Lower leg skin (tissue), 3 donors: ENCODE results near the gene TMEM269.

Experiments
- CTCF ChIP-seq, 3 donors: fragments of 450-650 bp; IDR thresholded peaks; one replicate each; pipeline ENCODE4 v1.5.1; 2016; ENCODE audit warnings: antibody characterized with exemption in 3 of 3, mild to moderate bottlenecking in 3 of 3, moderate library complexity in 2 of 3
- POLR2A ChIP-seq, 2 donors: fragments of 450-650 bp; IDR thresholded peaks; one replicate each; pipeline ENCODE4 v1.6.1; 2016 to 2017; ENCODE audit warnings: antibody characterized with exemption in 2 of 2, mild to moderate bottlenecking in 1 of 2, moderate library complexity in 1 of 2

- TF ChIP-seq CTCF (IDR thresholded peaks at IDR 0.05) (no peak), POLR2A (IDR thresholded peaks at IDR 0.05) (no peak)
Observed at GRCh38 chr1:42806593-42806992, 21.8 kb downstream of the TMEM269 start.
